GM21381 (cell line): Measurements from ENCODE around the gene TRABD2B.

Source experiments
- ATAC-seq: cut with Tn5 transposase; IDR thresholded peaks from one replicate; pipeline ENCODE4 v1.9.1; 2021; ENCODE audit warnings: mild to moderate bottlenecking, moderate library complexity; ENCODE audit not compliant: unreplicated experiment

TRABD2B gene

DNA sequence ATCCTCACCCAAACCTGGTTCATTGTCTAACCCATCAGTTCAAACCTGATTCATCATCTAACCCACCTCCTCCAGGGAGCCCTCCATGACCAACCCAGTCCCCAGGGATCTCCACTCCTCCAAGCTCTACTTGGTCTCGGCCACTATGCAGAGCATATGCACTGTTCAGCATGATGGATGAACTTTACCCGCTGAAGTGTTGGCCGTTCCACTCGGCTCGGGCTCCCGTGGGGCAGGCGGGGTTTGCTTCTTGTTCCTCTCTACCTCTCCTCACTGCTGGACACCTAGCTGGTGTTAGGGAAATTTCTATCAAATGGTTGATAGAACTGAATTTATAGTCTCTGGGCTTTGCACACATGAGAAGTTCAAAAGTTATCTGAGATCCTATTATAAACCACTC is 111.0 kb downstream of the TRABD2B start:
- ATAC-seq = no peak

DNA sequence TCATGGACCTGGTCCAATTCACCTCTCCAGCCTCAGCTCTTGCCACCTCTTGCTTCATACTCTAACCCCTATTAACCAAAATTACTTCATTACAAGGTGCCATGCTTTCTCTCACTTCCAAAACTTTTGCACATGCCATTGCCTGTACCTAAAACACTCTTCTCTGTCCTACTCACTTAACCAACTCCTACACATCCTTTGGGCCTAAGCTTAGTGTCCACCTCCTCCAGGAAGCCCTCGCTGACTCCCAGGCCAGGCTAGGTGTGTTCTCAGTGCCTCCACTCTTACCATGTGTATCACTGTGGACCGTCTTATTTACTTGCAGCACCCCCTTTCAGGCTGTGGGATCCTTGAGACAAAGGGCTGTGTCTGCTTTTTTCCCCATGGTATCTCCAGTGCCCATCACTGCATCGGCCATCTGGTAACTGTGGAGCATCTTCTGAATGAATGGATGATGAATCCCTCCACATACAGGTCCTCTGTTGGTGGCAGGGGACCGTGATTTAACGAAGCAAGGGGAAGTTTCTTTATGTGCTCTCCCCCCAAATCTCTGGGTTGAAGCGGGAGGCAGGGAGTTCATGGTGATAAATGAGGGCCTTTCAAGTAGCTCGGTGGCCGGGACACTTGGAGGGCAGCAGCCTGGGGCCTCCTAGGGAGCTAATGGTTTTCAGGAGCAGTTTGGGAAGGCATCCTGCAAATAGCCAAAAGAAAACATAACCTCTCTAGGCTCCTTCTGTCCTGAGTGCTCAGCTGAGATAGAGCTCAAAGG is 111.9 kb downstream of the TRABD2B start:
- no peak for ATAC-seq

DNA sequence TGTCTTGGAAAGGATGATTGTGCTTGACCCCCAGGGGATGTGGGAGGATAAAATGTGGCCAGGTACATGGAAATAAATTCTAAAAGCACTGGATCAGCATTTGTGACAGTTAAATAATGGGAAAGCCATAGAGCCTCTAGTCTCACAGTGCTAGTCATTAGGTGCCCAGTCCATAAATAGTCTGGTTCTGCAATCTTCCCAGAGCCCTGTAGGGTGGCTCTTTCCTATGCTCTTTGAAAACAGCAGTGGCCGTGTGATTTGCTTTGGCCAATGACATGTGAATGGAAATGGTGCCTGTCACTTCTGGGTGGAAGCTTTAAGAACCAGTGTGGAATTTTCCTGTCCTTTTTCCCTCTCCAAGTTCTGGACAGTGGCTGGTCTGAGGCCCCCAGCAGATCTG is 113.2 kb downstream of the TRABD2B start:
- ATAC-seq = no peak

DNA sequence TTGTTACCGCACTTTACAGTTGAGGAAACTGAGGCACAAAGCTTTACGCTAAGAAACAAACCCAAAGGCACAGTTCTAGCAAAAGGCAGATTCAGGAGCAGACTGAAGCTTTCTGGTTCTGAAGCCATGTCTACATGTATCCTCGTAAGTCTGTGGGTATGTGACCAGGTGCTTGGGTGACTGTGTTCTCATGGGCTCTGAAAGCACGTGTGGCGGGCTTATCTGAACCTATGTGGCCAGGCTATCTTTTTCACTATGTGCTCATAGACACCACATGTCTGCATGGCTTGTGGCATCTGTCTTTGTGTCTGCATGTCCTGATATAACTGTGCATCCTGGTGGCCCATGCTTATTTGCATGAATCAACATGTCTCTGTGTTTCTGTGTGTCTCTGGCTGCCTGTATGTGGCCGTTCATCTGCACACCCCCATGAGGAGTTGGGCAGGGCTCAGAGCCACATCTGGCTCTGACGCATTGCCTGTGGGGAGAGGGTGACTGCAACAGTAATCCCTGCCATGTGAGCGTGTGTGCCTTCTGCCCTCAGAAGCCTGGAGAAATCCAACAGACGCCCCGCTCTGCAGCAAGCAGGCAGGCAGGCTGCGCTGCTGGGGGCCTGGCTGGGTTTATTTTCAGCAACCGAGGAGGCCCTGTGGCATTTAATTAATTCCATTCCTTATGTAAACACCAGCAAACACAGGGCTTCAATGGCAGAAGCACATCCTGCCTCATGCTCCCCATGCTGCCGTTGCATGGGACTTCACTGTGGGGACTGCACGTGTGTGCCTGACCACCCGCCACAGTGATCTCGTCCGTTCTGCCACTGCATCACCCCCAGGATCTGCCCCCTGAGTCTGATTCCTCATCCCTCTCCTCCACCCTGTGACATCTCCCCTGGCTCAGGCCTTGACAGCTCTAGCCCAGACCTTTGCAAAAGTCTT is 115.4 kb downstream of the TRABD2B start:
- ATAC-seq = no peak

DNA sequence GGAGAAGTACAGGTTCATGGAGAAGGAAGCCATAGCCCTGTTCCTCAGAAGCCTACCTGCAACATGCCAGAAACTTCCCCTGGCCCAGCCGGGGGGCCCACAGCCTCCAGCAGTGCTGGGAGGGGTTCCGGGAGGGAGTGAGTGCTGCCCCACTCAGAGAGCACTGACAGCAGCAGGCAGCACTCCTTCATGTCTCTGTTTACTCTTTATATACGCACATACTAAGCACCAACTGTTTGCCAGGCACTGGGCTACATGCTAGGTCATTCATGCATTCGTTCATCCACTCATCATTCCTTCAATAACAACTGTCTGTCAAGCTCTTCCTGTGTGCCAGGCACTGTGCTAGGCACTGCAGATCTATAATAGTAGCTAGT is 120.6 kb downstream of the TRABD2B start:
- ATAC-seq = no peak

DNA sequence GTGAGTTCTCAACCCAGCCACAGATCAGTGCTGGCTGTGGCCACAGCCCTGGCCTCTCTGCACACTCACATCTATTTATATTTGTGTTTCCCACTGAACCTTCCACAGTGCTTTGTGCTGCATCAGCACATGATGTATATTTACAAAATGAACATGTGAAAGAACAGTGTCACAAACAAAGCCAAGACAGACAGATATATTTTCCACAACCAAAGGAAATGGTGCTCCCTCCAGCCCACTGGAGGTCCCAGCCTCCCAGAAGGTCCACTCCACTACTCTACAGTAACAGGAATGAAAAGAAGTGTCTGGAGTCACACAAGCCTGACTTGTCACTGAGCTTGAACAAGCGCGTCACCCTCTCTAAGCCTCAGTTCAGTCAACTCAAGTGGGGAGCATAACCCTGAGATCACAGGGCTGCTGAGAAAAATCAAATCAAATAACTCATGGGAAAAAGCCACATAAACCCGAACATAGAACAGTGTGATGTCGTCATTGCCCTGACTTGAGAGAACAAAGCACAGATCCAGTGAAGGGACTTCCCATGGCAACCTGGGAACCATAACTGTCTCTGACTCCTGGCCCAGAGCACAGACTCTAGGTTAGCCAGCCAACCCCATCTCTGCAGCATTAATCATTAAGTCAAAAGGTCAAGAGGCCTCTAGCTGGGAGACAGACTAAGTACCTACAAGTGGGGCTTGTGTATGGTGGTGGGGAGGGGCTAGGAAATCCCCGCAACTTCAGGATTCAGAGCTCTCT is 121.2 kb downstream of the TRABD2B start:
- ATAC-seq = no peak

DNA sequence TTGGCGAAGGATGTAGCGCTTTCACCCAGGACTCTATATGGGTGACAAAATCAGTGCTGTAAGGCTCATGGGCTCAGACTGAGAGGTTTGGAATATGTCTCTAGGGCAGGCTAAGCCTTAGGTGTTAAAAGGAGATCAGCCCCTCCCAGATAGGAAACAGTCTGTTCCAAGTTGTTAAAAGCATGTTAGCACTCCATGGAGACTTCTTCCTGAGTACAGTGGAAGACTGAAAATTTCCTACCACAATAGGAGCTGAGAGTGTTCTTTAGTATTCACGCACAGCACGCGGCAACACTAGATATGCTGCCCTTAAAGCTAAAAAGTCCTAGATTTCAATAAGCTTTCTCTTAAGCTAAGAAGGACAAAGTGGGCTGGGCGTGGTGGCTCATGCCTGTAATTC is 122.1 kb downstream of the TRABD2B start:
- ATAC-seq = no peak

DNA sequence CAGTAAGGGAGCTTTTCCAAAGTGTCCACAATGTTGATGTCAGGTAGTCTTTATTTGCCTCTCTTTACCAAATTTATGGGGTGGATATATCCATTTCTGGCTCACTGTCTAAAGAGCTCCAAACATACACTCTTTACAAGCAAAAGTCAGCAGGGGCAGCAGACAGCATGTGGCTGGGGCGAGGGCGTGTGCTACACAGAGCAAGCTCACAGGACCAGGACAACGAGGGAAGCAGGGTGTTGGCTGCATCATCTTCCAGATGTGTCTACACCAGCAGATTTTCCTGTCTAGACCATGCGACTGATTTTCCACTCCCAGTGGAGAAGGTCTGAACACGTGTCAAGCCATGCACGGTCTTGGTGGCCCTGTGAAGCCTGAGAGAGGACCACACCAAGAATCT is 123.8 kb downstream of the TRABD2B start:
- no peak for ATAC-seq

DNA sequence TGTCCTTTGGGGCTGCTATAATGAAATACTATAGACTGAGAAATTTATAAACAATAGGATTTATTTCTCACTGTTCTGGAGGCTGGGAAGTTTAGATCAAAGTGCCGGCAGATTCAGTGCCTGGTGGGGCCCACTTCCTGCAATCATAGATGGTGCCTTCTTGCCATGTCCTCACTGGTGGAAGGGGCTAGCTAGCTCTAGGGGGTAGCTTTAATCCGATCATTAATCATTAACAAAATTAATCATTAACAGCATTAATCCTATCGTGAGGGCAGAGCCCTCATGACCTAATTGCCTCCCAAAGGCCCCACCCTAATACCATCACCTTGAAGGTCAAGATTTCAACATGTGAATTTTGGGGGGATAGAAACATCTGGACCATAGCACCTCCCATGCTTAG is 124.3 kb downstream of the TRABD2B start:
- ATAC-seq = no peak

DNA sequence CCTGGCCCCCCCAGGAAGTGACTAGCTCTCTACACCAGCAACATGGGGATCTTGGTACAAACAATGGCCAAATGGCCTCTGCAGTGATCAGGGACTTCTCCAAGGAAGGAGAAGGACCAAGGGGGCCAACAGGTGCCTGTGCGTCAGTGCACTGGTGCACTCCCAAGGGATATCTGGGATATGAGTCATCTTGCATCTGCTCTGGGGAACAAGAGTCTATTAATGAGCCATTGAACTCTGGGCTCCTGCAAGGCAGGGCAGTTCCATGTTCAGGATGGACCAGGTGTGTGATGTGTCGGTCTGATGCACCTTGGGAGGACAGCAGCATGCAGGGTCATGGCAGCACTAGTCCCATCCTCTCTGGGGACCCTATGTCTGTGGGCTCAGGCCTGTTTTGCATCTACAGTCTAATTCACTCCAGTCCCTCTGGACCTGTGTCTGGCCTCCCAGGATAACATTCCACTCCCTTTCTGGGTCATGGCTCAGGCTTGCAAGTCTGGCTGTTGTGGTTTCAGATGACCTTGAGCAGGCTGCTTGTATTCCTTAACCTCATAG is 125.3 kb downstream of the TRABD2B start:
- no peak for ATAC-seq

DNA sequence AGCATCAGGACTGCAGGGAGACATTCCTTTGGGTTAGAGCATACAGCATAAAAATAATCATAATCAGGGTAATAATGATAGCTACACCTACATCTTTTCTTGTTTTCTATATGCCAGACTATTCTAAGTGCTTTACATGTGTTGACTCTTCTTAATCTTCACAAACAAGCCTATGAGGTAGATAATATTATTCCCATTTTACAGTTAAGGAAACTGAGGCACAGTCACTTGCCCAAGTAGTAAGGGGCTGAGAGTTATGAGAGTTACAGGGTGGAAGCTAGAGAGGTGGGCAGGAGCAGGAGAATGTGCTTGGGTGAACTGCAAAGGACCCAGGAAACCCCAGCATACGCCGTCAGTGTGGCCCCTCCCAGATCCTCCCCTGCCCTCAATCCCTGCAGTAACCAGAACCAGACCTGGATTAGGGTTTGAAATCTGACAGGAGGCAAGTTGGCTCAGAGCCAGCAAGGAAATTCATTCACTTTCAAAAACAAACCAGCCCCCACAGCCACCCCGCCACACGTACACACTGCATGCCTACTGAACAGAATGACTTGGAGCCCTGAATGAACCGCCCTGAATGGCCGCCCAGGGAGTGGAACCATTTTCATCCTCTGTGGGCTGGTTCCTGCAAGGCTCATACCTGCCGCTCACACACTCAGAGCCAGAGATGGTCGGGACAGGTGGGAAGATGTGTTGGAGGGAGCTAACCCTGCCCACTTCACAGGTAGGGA is 126.1 kb downstream of the TRABD2B start:
- no peak for ATAC-seq

DNA sequence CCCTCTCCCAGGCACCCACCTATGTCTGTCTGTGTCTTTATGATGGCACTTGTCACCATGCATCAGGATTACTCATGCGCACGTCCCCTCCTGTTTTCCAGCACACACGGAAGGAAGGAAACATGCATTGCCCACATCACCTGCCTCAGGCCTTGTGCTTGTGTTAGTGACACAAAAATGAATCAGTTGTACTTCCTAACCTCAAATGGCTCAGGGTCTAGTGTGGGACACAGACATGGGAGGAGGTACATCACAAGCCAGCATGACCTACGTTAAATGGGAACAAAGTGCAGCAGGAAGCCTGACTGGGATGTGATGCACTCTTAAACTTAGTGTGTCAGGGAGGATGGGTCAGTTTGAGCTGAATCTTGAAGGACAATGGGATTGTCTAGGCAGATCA is 126.7 kb downstream of the TRABD2B start:
- no peak for ATAC-seq

DNA sequence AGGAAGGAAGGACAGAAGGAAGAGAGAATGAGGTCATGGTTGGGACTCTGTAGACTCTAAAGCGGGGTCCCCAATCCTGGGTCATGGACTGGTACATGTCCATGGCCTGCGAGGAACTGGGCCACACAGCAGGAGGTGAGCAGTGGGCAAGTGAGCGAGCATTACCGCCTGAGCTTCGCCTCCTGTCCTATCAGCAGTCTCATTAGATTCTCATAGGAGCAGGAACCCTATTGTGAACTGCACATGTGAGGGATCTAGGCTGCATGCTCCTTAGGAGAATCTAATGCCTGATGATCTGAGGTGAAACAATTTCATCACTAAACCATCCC is 128.9 kb downstream of the TRABD2B start:
- ATAC-seq = no peak

DNA sequence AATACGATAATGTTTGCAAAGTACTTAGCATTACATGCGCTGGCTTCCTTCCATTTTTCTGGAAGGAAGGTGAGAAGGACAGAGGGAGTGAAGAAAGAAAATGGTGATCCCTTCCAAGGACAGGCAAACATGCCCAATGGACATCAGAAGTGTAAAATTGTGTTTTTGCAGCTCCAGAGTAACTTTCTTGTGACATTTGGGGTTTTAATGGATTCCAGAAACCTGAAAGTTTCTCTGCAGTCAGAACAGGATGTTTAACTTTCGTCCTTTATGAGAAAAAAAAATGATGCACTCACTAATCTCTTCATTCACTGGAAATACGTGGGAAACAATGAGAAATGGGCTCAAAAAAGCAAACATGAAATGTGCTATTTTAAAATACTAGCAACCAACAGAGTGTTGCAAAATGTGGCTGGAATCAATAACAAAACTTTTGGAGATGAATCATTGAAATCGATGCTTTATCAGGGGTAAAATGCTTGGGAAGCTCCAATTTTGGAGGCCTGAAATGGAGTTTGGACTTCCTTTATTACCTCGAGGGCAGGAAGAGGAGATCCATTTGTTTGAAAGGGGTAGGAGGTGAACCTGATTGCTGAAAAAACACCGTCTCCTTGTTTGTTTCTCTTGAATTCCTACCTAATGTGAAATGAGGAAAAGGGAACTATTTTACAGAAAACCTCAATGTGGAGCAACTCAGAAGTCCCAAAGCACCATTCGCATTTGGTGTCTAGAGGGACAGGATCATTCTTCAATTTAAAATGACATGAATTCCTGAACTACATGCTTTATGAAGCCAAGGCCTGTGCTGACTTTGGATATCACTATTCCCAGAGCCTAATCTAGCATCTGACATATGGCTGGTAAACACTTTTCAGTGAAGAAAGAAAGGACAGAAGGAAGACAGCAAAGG is 129.5 kb downstream of the TRABD2B start:
- no peak for ATAC-seq

DNA sequence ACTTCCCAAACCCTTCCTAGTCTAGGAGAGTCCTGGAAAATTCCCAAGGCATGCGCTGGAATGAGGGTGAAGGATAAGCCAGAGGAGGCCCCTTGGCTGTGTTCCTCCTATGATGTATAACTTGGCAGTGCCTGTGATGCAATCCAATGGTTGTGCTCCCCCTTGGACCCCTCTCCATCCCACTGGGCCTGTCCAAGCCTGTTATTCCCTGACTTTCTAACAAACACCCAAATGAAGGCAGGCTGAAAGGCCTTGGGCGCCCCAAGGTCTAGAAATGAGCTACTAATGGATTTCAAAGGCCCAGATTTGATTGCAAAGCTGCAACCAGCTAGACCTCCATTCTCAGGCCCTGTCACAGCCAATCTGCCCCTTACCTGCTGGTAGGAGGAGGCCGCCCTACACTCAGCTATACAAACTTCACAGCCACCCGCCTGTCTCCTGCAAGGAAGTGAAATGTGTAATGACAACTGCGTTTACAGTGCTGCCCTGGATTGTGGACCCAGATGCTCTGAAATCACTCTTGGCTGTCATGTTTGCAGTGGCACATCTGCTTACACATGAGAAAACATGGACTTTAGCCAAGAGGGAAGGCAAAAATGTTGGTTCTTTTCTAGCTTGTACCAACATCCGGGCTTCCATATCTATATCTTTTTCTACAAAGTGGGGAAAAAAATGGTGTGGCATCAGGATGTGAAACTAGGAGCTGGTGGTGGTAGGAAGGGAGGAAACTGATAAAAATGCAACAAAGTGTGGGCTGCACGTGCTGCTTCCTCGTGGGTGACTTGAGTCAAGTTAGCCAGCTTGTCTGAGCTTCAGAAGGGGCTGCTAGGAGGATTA is 130.4 kb downstream of the TRABD2B start:
- no peak for ATAC-seq

DNA sequence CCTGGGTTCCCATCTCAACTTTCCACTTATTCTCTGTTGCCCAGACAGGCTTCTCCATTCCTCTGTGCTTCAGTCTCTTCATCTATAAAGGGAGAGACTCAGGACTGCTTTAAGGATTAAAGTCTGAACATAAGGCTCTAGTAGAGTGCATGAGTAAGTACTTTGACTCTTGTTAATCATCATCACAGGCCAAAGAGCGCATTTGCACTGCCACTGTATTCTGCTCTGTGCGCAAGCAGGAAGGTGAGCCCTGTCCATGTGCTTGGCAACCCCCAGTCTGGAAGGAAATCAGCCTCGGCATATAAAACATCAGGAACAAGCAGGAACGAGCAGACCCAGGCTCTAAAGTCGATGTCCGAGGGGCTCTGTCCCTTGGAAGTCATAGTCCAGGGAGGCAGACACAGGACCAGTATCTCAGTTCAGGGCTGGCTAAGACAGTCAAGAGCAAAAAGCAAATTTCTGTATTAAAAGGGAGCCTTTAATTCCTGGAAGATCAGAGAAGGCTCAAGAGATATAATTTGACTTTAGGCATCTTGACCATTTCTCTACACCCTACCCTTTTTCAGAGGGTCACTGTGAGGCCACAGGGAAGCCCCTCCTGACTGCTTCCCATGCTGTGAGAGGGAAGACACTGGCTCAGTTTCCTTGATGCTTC is 131.2 kb downstream of the TRABD2B start:
- ATAC-seq = no peak

DNA sequence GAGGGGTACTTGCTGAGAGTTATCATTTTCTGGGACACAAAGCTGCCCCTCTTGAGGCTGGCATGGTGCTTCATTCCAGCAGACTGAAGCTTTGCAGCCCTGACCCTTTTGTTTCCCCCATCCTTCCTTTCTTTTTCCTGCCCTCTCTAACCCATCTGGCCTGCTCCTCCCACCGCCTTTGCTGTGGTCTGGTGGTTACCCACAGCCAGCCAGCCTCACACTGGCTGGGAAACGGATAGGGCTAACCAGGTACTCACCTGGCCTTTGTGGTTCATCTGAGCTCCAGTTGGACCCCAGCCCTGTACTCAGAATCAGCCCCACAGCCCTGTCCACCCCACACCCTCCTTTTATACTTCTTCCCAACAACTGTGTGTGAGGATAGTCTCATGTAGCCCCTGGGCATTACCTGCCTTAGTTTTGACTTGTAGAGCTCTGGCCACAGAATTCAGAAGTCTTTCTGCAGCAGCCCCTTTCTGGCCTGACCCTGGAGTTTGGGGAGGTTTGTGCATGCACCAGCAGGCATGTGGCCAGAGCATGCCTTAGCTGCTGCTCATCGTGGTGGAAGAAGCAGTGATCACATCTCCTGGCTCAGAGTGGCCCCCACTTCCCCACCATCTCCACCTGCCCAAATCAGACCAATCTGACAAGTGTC is 138.0 kb downstream of the TRABD2B start:
- ATAC-seq = no peak

DNA sequence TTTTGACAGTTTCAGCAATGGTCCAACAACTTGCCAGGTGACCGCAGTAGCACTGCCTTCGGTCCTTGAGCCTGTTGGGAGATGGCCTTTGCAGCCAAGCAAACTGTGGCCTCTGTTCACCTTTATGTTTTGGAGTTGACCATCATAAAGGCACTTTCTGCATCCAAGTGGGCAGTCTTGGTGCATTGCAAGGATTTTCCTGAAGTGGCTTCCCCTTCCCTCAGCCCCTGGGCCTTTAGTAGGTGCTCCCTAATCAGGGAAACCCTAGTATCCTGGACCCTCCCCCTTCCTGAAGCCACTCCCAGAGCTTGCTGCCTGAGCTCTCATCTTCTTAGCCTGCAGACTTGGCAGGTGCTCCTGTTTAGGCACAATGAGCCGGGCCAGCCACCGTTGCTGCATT is 140.2 kb downstream of the TRABD2B start:
- no peak for ATAC-seq
